RWPE2 (cell line): ENCODE measurements around the gene DEF6.
A peak's percentile ranks its signal among the peaks of the same experiment; 100 is the strongest.

Experiments used
- ATAC-seq: fragments of 200-7000 bp; cut with Tn5 transposase; 3 replicates; pipeline ENCODE4 v1.9.1; 2021; ENCODE audit warnings: low read depth
- DNase-seq: peaks from one replicate; pipeline ENCODE4 v3.0.0-alpha.2; 2020; ENCODE audit warnings: low spot score
- H3K27ac ChIP-seq: fragments of 450-650 bp; 2 replicates; pipeline ENCODE4 v1.5.1; 2017; ENCODE audit warnings: mild to moderate bottlenecking; ENCODE audit not compliant: poor library complexity, severe bottlenecking
- H3K27me3 ChIP-seq: fragments of 250-450 bp; sonication (Bioruptor Pico); 2 replicates; pipeline ENCODE4 v1.5.1; 2021; ENCODE audit warnings: mild to moderate bottlenecking, moderate library complexity; ENCODE audit not compliant: insufficient read depth, poor library complexity, severe bottlenecking
- H3K36me3 ChIP-seq: fragments of 250-450 bp; sonication (Bioruptor Pico); 2 replicates; pipeline ENCODE4 v1.5.1; 2020; ENCODE audit warnings: low read depth, mild to moderate bottlenecking, moderate library complexity
- H3K4me1 ChIP-seq: fragments of 250-450 bp; sonication (Bioruptor Pico); 2 replicates; pipeline ENCODE4 v1.5.1; 2021; ENCODE audit warnings: mild to moderate bottlenecking, moderate library complexity; ENCODE audit not compliant: insufficient read depth, poor library complexity, severe bottlenecking
- H3K4me3 ChIP-seq: fragments of 250-450 bp; sonication (Bioruptor Pico); 2 replicates; pipeline ENCODE4 v1.5.1; 2021; ENCODE audit warnings: mild to moderate bottlenecking, moderate library complexity; ENCODE audit not compliant: severe bottlenecking
- H3K9me3 ChIP-seq: fragments of 250-450 bp; sonication (Bioruptor Pico); 2 replicates; pipeline ENCODE4 v1.5.1; 2021; ENCODE audit warnings: mild to moderate bottlenecking, moderate library complexity; ENCODE audit not compliant: severe bottlenecking
- CTCF ChIP-seq: fragments of 450-650 bp; IDR thresholded peaks from one replicate; pipeline ENCODE4 v1.5.1; 2017; ENCODE audit warnings: mild to moderate bottlenecking, moderate library complexity; ENCODE audit not compliant: poor library complexity, severe bottlenecking

The DEF6 gene

GRCh38 chr6:35365594-35366203 lies 68.1 kb downstream of the DEF6 start:
- DNase-seq (no peak), ATAC-seq (no peak)
- peak overlapping the region; percentile 36 for H3K27ac ChIP-seq
- H3K4me1 ChIP-seq: peaks cover 26% of the 10 kb centered on the region
- no peak overlapping the region for H3K4me3 ChIP-seq
- no peaks in the 10 kb centered on the region for H3K9me3 ChIP-seq
- no peaks in the 10 kb centered on the region for H3K27me3 ChIP-seq
- no peaks in the 10 kb centered on the region for H3K36me3 ChIP-seq
- no peak for TF ChIP-seq CTCF

GRCh38 chr6:35366204-35366596 lies 68.6 kb downstream of the DEF6 start:
- no peaks in the 10 kb centered on the region for H3K27me3 ChIP-seq
- ATAC-seq: no peak
- peak overlapping the region; percentile 36 for H3K27ac ChIP-seq
- H3K9me3 ChIP-seq: no peaks in the 10 kb centered on the region
- no peaks in the 10 kb centered on the region for H3K36me3 ChIP-seq
- H3K4me1 ChIP-seq: peaks cover 31% of the 10 kb centered on the region
- no peak for DNase-seq
- no peak for TF ChIP-seq CTCF
- no peak overlapping the region for H3K4me3 ChIP-seq

- no peaks in the 10 kb centered on the region for H3K27me3 ChIP-seq
- ATAC-seq (no peak), DNase-seq (no peak)
- H3K4me1 ChIP-seq: peaks cover 31% of the 10 kb centered on the region
- H3K9me3 ChIP-seq: no peaks in the 10 kb centered on the region
- TF ChIP-seq CTCF: no peak
- no peak overlapping the region for H3K4me3 ChIP-seq
- H3K36me3 ChIP-seq: no peaks in the 10 kb centered on the region
- H3K27ac ChIP-seq: peak overlapping the region; percentile 96
These were observed 70.0 kb downstream of the DEF6 start for GRCh38 chr6:35367646-35368037.

GRCh38 chr6:35368038-35368887 lies 70.6 kb downstream of the DEF6 start:
- DNase-seq (no peak), ATAC-seq (no peak)
- TF ChIP-seq CTCF: no peak
- Histone ChIP-seq H3K36me3 (no peaks in the 10 kb centered on the region), H3K4me1 (peaks cover 31% of the 10 kb centered on the region), H3K9me3 (no peaks in the 10 kb centered on the region), H3K27ac (peak overlapping the region; percentile 96), H3K4me3 (no peak overlapping the region), H3K27me3 (no peaks in the 10 kb centered on the region)
